ENCODE results near the gene ARL15. TPM values are rescaled to one million over a fixed set of nuclear protein-coding genes. Genes with fewer than 3 reads are reported as not detected.

Gene ARL15
- total and polyA plus RNA-seq, 2 donors (not counting 3 experiments of a cell fraction or from before 2014, with no cell fraction given), result 11.9 to 24.4 TPM

DNA sequence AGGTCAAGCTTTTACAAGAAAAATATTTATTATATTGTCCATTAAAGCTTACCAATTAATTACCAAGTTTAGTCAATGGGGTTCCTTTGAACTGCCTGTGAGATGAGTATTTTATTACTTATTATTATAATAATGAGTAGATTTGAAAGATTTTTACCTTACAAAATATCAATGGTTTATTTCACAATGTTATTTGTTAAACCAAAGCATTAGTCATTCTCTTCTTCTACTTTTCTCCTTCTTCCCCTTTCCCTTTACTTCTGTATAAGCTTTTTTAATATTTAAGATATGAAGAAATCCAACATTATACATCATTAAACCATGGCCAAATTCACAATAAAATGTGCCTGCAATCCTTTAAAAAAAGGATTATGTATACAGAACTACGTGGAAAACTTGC is 369.5 kb downstream of the ARL15 start:
- BruUV-seq (replicated peaks), result no TSS peak
- CTCF ChIA-PET, result interaction anchor here (1.0 kb wide), 1 partner anchor 12 kb away, joined by 3 read pairs; no protein-coding TSS in a partner anchor

DNA sequence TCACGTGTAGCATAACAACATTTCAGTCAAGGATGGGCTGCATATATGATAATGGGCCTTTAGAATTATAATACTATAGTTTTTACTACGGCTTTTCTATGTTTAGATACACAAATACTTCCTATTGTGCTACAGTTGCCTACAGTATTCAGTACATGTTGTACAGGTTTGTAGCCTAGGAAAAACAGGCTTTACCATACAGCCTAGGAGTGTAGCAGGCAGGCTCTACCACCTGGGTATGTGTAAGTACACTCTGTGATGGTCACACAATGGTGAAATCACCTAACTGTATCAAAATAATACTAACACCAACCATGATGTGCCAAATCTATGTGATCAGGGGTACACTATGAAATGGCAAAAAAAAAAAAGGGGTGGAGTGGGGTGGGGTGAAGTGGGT is 372.9 kb downstream of the ARL15 start:
- DNase-seq (ENCODE audit: low read depth, low spot score), result no peak
- H3K36me3 ChIP-seq (ENCODE audit: control insufficient read depth in 2 of 2, extremely low read depth in 1 of 2, insufficient read depth in 2 of 2, low read length in 2 of 2), result no peaks in the 10 kb centered on the region
- H3K9ac ChIP-seq (replicated peaks; ENCODE audit: extremely low read depth, insufficient read depth, low read length), result no peak overlapping the region
- no peak overlapping the region for H2AFZ ChIP-seq (ENCODE audit: low read depth, low read length)
- no peak overlapping the region for H3K4me3 ChIP-seq (replicated peaks in 1 of 3; ENCODE audit: insufficient read depth in 1 of 3, low read depth in 1 of 3, low read length in 3 of 3)
- FAIRE-seq, result no peak
- POLR2A ChIA-PET, result no interaction called here
- intact Hi-C loops (cut with micrococcal nuclease) (no loop called here), dilution Hi-C loops (cut with MboI; ENCODE audit: extremely low pct_ligation_motif_present, low sequenced_read_pairs) (no loop called here)
- H3K79me2 ChIP-seq (ENCODE audit: control insufficient read depth, insufficient read depth, low read length), result no peaks in the 10 kb centered on the region
- TF ChIP-seq FOS (IDR thresholded peaks at IDR 0.05; ENCODE audit: borderline replicate concordance, insufficient read depth, low read length) (no peak), JUN (IDR thresholded peaks at IDR 0.05; ENCODE audit: borderline replicate concordance, insufficient read depth, insufficient read length, low read depth) (no peak), EZH2 (IDR thresholded peaks at IDR 0.05; ENCODE audit: borderline replicate concordance, low read depth, low read length, severe bottlenecking) (no peak), MYC (IDR thresholded peaks at IDR 0.05; ENCODE audit: low read depth, low read length) (no peak), POLR2A (IDR thresholded peaks at IDR 0.05; ENCODE audit: low read depth, low read length) (no peak), POLR2AphosphoS5 (IDR thresholded peaks at IDR 0.05; ENCODE audit: insufficient read depth, low read depth, low read length) (no peak), GATA2 (IDR thresholded peaks at IDR 0.05; ENCODE audit: insufficient read depth, insufficient read length, low read depth, low read length) (no peak)
- TF ChIP-seq, protein P1, sequence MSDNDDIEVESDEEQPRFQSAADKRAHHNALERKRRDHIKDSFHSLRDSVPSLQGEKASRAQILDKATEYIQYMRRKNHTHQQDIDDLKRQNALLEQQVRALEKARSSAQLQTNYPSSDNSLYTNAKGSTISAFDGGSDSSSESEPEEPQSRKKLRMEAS (IDR thresholded peaks at IDR 0.05; ENCODE audit: insufficient read depth, insufficient read length), result no peak
- TF ChIP-seq, protein P2, sequence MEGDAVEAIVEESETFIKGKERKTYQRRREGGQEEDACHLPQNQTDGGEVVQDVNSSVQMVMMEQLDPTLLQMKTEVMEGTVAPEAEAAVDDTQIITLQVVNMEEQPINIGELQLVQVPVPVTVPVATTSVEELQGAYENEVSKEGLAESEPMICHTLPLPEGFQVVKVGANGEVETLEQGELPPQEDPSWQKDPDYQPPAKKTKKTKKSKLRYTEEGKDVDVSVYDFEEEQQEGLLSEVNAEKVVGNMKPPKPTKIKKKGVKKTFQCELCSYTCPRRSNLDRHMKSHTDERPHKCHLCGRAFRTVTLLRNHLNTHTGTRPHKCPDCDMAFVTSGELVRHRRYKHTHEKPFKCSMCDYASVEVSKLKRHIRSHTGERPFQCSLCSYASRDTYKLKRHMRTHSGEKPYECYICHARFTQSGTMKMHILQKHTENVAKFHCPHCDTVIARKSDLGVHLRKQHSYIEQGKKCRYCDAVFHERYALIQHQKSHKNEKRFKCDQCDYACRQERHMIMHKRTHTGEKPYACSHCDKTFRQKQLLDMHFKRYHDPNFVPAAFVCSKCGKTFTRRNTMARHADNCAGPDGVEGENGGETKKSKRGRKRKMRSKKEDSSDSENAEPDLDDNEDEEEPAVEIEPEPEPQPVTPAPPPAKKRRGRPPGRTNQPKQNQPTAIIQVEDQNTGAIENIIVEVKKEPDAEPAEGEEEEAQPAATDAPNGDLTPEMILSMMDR (IDR thresholded peaks at IDR 0.05; ENCODE audit: extremely low read depth in 1 of 2, insufficient read depth in 1 of 2, low read depth in 1 of 2, low read length in 2 of 2), result no peak
- H4K20me1 ChIP-seq (replicated peaks; ENCODE audit: control insufficient read depth, extremely low read depth, insufficient read depth, low read length), result no peaks in the 10 kb centered on the region
- H3K9me1 ChIP-seq (replicated peaks; ENCODE audit: control insufficient read depth, extremely low read depth, insufficient read depth, low read length), result no peaks in the 10 kb centered on the region
- BruUV-seq (replicated peaks), result no TSS peak
- CTCF ChIA-PET, result no interaction called here
- H3K9me3 ChIP-seq (replicated peaks; ENCODE audit: control insufficient read depth, insufficient read depth, low read length), result no peaks in the 10 kb centered on the region
- H3K27me3 ChIP-seq (ENCODE audit: control insufficient read depth in 2 of 2, insufficient read depth in 2 of 2, low read length in 2 of 2), result no peaks in the 10 kb centered on the region
- no peak overlapping the region for H3K4me2 ChIP-seq (ENCODE audit: insufficient read depth, low read length)
- H3K4me1 ChIP-seq (ENCODE audit: control insufficient read depth, extremely low read depth, insufficient read depth, low read length), result no peaks in the 10 kb centered on the region
- no peak overlapping the region for H3K27ac ChIP-seq (ENCODE audit: insufficient read depth, low read depth, low read length)

More for the DNA sequence above, 369.5 kb downstream of the ARL15 start:
- Histone ChIP-seq H4K20me1 (replicated peaks; ENCODE audit: control insufficient read depth, extremely low read depth, insufficient read depth, low read length) (no peaks in the 10 kb centered on the region), H3K9ac (replicated peaks; ENCODE audit: extremely low read depth, insufficient read depth, low read length) (no peak overlapping the region), H3K4me3 (replicated peaks in 1 of 3; ENCODE audit: insufficient read depth in 1 of 3, low read depth in 1 of 3, low read length in 3 of 3) (no peak overlapping the region), H3K4me1 (ENCODE audit: control insufficient read depth, extremely low read depth, insufficient read depth, low read length) (peaks cover 10% of the 10 kb centered on the region), H3K27me3 (ENCODE audit: control insufficient read depth in 2 of 2, insufficient read depth in 2 of 2, low read length in 2 of 2) (no peaks in the 10 kb centered on the region), H3K9me3 (replicated peaks; ENCODE audit: control insufficient read depth, insufficient read depth, low read length) (no peaks in the 10 kb centered on the region), H3K9me1 (replicated peaks; ENCODE audit: control insufficient read depth, extremely low read depth, insufficient read depth, low read length) (no peaks in the 10 kb centered on the region), H3K27ac (ENCODE audit: insufficient read depth, low read depth, low read length) (no peak overlapping the region), H3K36me3 (ENCODE audit: control insufficient read depth in 2 of 2, extremely low read depth in 1 of 2, insufficient read depth in 2 of 2, low read length in 2 of 2) (no peaks in the 10 kb centered on the region), H3K4me2 (ENCODE audit: insufficient read depth, low read length) (no peak overlapping the region), H3K79me2 (ENCODE audit: control insufficient read depth, insufficient read depth, low read length) (no peaks in the 10 kb centered on the region), H2AFZ (ENCODE audit: low read depth, low read length) (no peak overlapping the region)
- intact Hi-C loops (cut with micrococcal nuclease), result no loop called here
- POLR2A ChIA-PET, result no interaction called here
- TF ChIP-seq POLR2A (IDR thresholded peaks at IDR 0.05; ENCODE audit: low read depth, low read length) (no peak), GATA2 (IDR thresholded peaks at IDR 0.05; ENCODE audit: insufficient read depth, insufficient read length, low read depth, low read length) (no peak), FOS (IDR thresholded peaks at IDR 0.05; ENCODE audit: borderline replicate concordance, insufficient read depth, low read length) (no peak), MYC (IDR thresholded peaks at IDR 0.05; ENCODE audit: low read depth, low read length) (no peak), JUN (IDR thresholded peaks at IDR 0.05; ENCODE audit: borderline replicate concordance, insufficient read depth, insufficient read length, low read depth) (no peak), POLR2AphosphoS5 (IDR thresholded peaks at IDR 0.05; ENCODE audit: insufficient read depth, low read depth, low read length) (no peak), EZH2 (IDR thresholded peaks at IDR 0.05; ENCODE audit: borderline replicate concordance, low read depth, low read length, severe bottlenecking) (no peak)
- TF ChIP-seq, protein P2 (IDR thresholded peaks at IDR 0.05; ENCODE audit: extremely low read depth in 1 of 2, insufficient read depth in 1 of 2, low read depth in 1 of 2, low read length in 2 of 2), result no peak
- no peak for DNase-seq (ENCODE audit: low read depth, low spot score)
- FAIRE-seq, result no peak
- dilution Hi-C loops (cut with MboI; ENCODE audit: extremely low pct_ligation_motif_present, low sequenced_read_pairs), result no loop called here

Measured in endothelial cell of umbilical vein (primary cell).